Umbilical cord (tissue), 2 donors: Measurements from ENCODE around the gene CCDC102A. TPM values are rescaled to one million over a fixed set of nuclear protein-coding genes. Genes with fewer than 3 reads are reported as not detected.

Experiments
- DNase-seq: peaks from one replicate; pipeline ENCODE4 v3.0.0-alpha.2; 2015; ENCODE audit warnings: low spot score
- total RNA-seq: library from RNA; depleted of rRNA; stranded (reverse); fragments of >200 nt; gene quantifications from one replicate; pipeline ENCODE4 v1.2.3, GENCODE V29; 2014; ENCODE audit warnings: low replicate concordance; ENCODE audit not compliant: insufficient read depth

CCDC102A gene
- total RNA-seq, 1 donor from 2014 or later = 13.5 TPM

- DNase-seq = peak; percentile 78
Measured at GRCh38 chr16:57519796-57520360, 16.5 kb downstream of the CCDC102A start.

- DNase-seq = no peak
Measured at GRCh38 chr16:57518922-57519321, 17.4 kb downstream of the CCDC102A start.

DNA sequence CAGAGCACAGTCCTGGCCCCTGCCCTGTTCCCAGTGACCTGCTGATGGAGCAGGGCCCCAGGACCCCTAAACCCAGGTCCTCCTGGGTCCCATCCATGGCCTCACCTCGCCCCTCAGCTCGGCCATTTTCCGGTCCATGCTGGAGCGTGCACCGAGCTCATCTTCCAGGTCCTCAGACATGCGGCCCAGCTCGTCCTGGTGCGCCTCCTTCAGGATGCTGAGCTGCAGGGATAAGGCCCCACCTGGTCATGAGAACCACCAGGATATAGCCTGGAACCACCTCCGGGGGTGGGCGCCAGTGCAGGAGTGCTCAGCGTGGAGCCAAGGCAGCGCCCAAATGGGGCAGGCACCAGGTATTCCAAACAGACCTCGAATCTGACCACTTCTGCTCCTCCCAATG lies 17.9 kb downstream of the CCDC102A start:
- DNase-seq = no peak

DNA sequence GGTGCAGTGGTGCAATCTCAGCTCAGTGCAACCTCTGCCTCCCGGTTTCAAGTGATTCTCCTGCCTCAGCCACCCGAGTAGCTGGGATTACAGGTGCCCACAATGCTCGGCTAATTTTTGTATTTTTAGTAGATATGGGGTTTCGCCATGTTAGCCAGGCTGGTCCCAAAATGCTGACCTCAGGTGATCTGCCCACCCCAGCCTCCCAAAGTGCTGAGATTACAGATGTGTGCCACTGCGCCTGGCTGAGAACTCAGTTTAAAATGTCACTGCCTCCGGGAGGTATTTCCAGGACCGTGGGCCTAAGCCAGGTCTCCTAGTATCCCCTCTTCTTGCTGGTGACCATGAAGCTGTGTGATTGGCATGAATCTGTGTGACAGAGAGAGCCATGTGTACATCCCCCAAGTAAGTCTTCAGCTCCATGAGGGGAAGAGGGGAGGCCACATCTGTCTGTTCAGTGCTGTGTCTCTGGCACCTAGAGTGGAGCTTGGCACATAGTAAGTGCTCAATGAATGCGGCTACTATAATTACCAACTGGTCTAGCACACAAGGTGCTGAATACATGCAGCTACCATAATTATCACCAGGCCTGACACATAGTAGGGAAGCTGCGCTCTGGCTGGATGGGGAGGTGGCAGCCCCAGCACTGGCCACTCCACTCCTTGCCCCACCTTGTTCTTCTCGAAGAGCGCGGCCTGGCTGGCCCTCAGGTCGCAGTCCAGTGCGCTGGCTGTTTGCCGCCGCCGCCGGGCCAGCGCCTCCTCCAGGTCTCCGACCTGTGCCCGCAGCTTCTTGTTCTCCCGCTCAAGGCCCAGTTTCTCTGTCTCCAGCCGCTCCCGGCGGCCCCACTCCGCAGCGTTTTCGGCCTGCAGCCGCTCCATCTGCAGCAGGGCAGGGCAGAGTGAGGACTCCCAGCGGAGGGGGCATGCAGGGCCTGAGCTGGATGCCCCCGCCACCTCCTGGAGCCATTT lies 18.7 kb downstream of the CCDC102A start:
- DNase-seq = no peak

DNA sequence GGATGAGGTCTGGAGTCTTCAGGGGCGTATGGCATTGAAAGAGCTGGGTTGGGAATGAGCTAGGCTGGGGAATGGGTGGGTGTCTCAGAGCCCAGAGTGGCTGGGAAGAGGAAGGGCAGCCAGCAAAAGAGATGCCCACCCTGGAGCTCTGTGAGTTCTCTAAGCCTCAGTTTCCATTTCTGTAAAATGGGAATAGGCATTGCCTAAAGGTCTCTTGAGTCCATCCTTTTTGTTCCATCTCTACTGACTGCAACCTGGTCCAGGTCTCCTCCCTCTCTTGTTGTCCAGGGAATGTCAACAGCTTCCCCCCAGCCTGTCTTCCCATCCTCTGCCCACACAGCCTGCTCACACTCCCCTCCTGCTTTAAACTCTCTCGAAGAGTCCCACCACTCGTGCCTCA lies 19.6 kb downstream of the CCDC102A start:
- no peak for DNase-seq

DNA sequence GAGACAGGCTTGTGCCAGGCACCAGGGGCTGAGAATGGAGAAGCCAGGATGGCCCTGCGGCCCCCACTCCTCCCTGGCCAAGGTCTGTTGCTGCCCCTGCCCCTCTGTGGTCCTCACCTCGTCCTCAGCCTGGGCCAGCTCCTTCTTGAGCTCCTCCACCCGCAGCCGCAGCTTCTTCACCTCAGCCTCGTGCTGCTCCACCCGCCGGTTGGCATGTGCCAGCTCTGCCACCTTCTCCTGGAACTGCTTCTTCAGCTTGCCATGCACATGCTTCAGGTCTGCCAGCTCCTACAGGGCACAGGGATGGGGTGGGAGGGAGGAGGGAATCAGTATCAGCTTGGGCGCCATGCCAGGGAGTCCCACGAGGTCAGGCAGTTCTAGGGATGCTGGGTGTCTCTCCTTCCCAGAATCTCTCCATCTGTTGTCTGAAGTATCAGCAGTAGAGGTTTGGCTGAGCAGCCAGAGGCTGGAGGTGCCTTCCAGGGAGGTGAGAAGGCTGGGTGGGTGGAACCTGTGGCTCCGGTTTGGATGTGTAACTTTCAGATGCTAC lies 20.1 kb downstream of the CCDC102A start:
- DNase-seq = no peak

GRCh38 chr16:57514791-57515600 lies 21.4 kb downstream of the CCDC102A start:
- DNase-seq = peak; percentile 77

GRCh38 chr16:57514371-57514770 lies 22.0 kb downstream of the CCDC102A start:
- DNase-seq = no peak

- peak; percentile 90 for DNase-seq
Measured at GRCh38 chr16:57513371-57514102, 22.8 kb downstream of the CCDC102A start.

GRCh38 chr16:57512296-57513001 lies 23.9 kb downstream of the CCDC102A start:
- no peak for DNase-seq

DNA sequence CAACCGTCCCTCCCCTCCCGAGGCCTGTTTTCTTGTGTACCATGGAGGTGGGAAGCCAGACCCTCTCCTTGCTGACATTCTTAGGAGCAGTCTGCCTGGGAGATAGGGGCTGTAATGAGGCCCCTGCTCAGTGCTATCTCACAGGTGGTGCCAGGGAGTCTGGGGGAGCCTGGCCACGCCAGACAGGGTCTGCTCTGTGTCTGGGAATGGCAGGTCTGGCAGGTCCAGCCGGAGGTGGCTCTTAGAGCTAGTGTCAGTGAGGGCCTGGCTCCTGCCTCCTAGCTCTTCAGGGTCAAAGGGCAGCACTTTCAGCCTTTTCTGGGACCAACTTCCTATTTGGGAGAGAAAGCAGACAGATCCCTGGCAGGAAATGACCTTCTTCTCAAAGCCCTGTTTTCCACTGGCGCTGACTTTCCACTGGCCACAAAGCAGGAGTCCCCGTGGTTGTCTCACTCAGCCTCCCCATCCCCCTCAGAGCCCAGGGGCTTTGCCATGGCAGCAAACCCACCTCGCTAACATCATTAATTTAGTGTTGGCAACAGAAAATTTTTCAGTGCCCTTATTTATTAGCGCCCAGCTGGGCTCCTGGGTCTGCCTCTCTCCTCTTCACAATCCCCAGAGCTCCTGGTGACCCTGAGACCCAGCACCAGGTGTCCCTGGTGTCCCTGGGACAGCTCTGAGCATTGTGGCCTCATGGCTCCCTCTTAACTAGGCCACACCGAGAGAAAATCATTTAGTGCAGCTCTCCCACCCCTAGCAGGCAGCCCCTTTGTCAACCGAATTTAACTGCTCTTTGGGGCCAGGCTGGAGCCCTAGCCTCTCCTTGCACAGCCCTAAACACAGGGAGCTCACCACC lies 26.1 kb downstream of the CCDC102A start:
- DNase-seq = no peak

GRCh38 chr16:57509231-57509923 lies 27.0 kb downstream of the CCDC102A start:
- no peak for DNase-seq

DNA sequence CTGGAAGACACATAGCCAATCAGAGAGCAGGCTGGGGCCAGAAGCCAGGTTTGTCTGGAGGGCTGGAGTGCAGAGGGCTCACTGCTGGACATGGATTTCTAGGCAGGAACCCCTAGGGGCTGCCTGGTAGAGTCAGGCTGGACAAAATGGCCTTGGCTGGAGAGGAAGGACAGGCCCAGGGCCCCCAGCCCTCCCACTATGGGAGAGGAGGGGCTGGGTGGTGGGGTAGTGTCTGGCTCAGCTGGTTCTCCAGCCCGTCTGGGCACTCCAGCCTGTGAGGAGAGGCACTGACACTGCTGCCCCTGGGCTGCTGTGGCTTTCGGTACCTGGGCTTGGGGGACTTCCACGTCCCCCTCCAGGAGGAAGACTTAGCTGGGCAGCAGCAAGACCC lies 28.3 kb downstream of the CCDC102A start:
- no peak for DNase-seq

- peak; percentile 39 for DNase-seq
Measured at GRCh38 chr16:57507136-57508034, 29.0 kb downstream of the CCDC102A start.

- no peak for DNase-seq
Measured at GRCh38 chr16:57505169-57505568, 31.2 kb downstream of the CCDC102A start.

DNA sequence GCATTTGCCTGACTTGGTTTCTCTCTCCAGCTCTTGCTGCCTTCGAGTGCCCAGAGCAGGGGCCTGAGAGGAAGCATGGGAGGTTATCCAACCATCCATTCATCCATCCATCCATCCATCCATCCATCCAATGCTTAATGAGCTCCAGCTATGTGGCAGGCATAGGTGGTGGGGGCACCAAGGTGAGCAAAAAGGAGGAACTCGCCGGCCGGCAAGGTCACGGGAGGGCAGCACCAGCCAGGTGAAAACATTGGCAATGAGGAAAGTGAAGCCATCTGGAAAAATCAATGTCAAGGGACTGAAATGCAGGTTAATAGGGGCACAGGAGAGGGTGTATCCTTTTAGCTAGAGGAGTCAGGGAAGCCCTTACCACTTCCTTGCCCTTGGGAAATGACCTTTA lies 31.9 kb downstream of the CCDC102A start:
- DNase-seq = no peak

GRCh38 chr16:57504001-57504400 lies 32.4 kb downstream of the CCDC102A start:
- no peak for DNase-seq

DNA sequence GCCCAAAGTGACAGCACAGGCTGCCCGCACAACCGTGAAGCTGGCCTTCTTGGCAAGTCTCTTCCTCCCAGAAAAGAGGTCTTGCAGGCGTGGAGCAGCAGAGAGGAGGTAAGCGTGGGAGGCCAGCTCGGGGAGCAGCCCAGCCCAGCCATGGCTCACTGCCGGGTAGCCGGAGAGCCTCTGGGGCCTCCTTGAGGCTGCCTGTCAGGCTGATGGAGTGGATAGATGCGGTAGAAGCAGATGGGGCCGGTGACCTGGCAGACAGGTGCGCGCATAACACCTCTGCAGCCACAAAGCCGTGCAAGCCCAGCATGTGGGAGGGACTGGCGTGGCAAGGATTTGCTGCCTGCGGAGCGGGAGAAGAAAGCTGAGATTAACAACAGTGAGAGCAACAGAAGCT lies 33.0 kb downstream of the CCDC102A start:
- no peak for DNase-seq
